Sigmoid colon (tissue), 7 donors: Measurements from ENCODE around the gene CKAP4. TPM values are rescaled to one million over a fixed set of nuclear protein-coding genes. Genes with fewer than 3 reads are reported as not detected.

ENCODE experiments used
- DNase-seq: peaks from one replicate; pipeline ENCODE4 v3.0.0-alpha.2; 2019
- H3K27ac ChIP-seq, 4 donors: fragments of 200-600 bp; sonication (generic); one replicate each; pipeline ENCODE4 v1.5.1; 2016 to 2019; ENCODE audit warnings: mild to moderate bottlenecking in 1 of 4
- H3K27me3 ChIP-seq, 3 donors: fragments of 200-600 bp; sonication (generic); one replicate each; pipeline ENCODE4 v1.5.1; 2019; ENCODE audit warnings: mild to moderate bottlenecking in 1 of 3
- H3K36me3 ChIP-seq, 4 donors: fragments of 200-600 bp; sonication (generic); one replicate each; pipeline ENCODE4 v1.5.1; 2016 to 2019
- H3K4me1 ChIP-seq, 4 donors: fragments of 200-600 bp; sonication (generic); one replicate each; pipeline ENCODE4 v1.5.1; 2017 to 2019
- H3K4me3 ChIP-seq, 4 donors: fragments of 200-600 bp; sonication (generic); one replicate each; pipeline ENCODE4 v1.5.1; 2017 to 2019; ENCODE audit warnings: mild to moderate bottlenecking in 2 of 4, moderate library complexity in 1 of 4
- H3K9me3 ChIP-seq, 4 donors: fragments of 200-600 bp in 3 of 4; sonication (generic) in 3 of 4; one replicate each; pipeline versions ENCODE4 v1.5.1 to v1.6.1; 2013 to 2019
- EP300 ChIP-seq, 4 donors: sonication (generic); formaldehyde crosslinking; IDR thresholded peaks; one replicate each; pipeline ENCODE4 v1.6.1; 2017; ENCODE audit warnings: antibody characterized with exemption in 4 of 4
- POLR2A ChIP-seq, 2 donors: fragments of 450-650 bp; IDR thresholded peaks; one replicate each; pipeline ENCODE4 v1.6.1; 2016; ENCODE audit warnings: antibody characterized with exemption in 2 of 2, mild to moderate bottlenecking in 2 of 2, moderate library complexity in 2 of 2
- POLR2AphosphoS5 ChIP-seq, 4 donors: sonication (generic); formaldehyde crosslinking; IDR thresholded peaks; one replicate each; pipeline ENCODE4 v1.6.1; 2017; ENCODE audit warnings: antibody characterized with exemption in 4 of 4
- WGBS, 2 donors: extraction: QIAGEN DNeasy Blood & Tissue Kit; methylation state at CpG; one replicate each; pipeline ENCODE4 v1.1.7; 2013; 5-methylcytosine and 5-hydroxymethylcytosine counted together
- intact Hi-C: fragments of 100-400 bp; cut with DNase I; formaldehyde crosslinking; loops from one replicate; pipeline ENCODE4 v1.15.1; 2023
- polyA plus RNA-seq, 3 donors: library from polyadenylated mRNA; stranded (reverse); fragments of 200-250 nt; gene quantifications; one replicate each; pipeline ENCODE4 v1.2.3, GENCODE V29; 2013
- total RNA-seq, 4 donors: library from RNA; depleted of rRNA; stranded (reverse); fragments of >200 nt; gene quantifications; one replicate each; pipeline ENCODE4 v1.1.0, GENCODE V29; 2016
- TF ChIP-seq, protein P1 (sequence below), 4 experiments: fragments of 450-650 bp in 3 of 4; fragments of 200-600 bp in 1 of 4; IDR thresholded peaks; one replicate each; pipeline ENCODE4 v1.5.1; 2016 to 2019; ENCODE audit warnings: antibody characterized with exemption in 4 of 4, mild to moderate bottlenecking in 3 of 4, moderate library complexity in 2 of 4
- donor health status: healthy with polysubstance abuse.
- donor health status: Bipolar disorder and iron deficiency.
- donor health status: healthy.

The CKAP4 gene
- total and polyA plus RNA-seq, 7 donors: 9.2 to 49.1 (median 23.5) TPM

DNA sequence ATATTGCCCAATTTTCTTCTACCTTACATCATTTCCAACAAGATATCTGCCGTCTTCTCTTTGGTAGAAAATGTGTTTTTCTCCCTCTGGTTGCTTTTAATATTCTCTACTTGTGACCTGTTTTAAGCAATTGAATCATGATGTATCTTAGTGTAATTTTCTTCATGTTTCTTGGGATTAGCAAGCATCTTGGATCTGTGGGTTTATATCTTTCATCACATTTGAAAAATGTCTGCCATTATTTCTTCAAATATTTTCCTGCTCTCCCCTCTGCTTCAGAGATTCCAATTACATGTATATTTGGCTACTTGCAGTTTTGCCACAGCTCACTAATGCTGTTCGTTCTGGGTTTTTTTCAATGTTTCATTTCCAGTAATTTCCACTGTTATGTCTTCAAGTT lies 30.1 kb downstream of the CKAP4 start:
- Histone ChIP-seq H3K4me3 (no peak overlapping the region), H3K27me3 (no peaks in the 10 kb centered on the region), H3K27ac (no peak overlapping the region), H3K4me1 (no peaks in the 10 kb centered on the region), H3K9me3 (peaks cover 0 to 12% (median 3%) of the 10 kb centered on the region in 4 donors), H3K36me3 (no peaks in the 10 kb centered on the region)
- 95 to 98% methylated on average over 2 of the region's 2 CpGs for WGBS, 2 donors
- intact Hi-C loops: no loop called here
- no peak for TF ChIP-seq EP300 (IDR thresholded peaks at IDR 0.05)
- TF ChIP-seq, protein P1, sequence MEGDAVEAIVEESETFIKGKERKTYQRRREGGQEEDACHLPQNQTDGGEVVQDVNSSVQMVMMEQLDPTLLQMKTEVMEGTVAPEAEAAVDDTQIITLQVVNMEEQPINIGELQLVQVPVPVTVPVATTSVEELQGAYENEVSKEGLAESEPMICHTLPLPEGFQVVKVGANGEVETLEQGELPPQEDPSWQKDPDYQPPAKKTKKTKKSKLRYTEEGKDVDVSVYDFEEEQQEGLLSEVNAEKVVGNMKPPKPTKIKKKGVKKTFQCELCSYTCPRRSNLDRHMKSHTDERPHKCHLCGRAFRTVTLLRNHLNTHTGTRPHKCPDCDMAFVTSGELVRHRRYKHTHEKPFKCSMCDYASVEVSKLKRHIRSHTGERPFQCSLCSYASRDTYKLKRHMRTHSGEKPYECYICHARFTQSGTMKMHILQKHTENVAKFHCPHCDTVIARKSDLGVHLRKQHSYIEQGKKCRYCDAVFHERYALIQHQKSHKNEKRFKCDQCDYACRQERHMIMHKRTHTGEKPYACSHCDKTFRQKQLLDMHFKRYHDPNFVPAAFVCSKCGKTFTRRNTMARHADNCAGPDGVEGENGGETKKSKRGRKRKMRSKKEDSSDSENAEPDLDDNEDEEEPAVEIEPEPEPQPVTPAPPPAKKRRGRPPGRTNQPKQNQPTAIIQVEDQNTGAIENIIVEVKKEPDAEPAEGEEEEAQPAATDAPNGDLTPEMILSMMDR (IDR thresholded peaks at IDR 0.05): no peak
- TF ChIP-seq POLR2A (IDR thresholded peaks at IDR 0.05): no peak
- no peak for TF ChIP-seq POLR2AphosphoS5 (IDR thresholded peaks at IDR 0.05)
- DNase-seq: no peak

- Histone ChIP-seq H3K4me3 (no peak overlapping the region), H3K27ac (no peak overlapping the region), H3K4me1 (no peaks in the 10 kb centered on the region), H3K27me3 (peaks cover 0 to 8% (median 0%) of the 10 kb centered on the region in 3 donors), H3K36me3 (no peaks in the 10 kb centered on the region), H3K9me3 (peaks cover 0 to 12% (median 3%) of the 10 kb centered on the region in 4 donors)
- no peak for DNase-seq
- no peak for TF ChIP-seq EP300 (IDR thresholded peaks at IDR 0.05)
- intact Hi-C loops: no loop called here
- WGBS, 2 donors: 72% methylated on average over 4 of the region's 4 CpGs
Measured at GRCh38 chr12:106214571-106214970, 33.2 kb downstream of the CKAP4 start.

- Histone ChIP-seq H3K27me3 (peaks cover 0 to 8% (median 0%) of the 10 kb centered on the region in 3 donors), H3K36me3 (no peaks in the 10 kb centered on the region), H3K4me3 (no peak overlapping the region), H3K4me1 (no peaks in the 10 kb centered on the region), H3K9me3 (peaks cover 0 to 12% (median 3%) of the 10 kb centered on the region in 4 donors), H3K27ac (no peak overlapping the region)
- WGBS, 2 donors: 75 to 76% methylated on average over 6 of the region's 6 CpGs
- intact Hi-C loops: no loop called here
- DNase-seq: no peak
- TF ChIP-seq, protein P1 (IDR thresholded peaks at IDR 0.05): no peak
Measured at GRCh38 chr12:106213662-106214061, 34.2 kb downstream of the CKAP4 start.

DNA sequence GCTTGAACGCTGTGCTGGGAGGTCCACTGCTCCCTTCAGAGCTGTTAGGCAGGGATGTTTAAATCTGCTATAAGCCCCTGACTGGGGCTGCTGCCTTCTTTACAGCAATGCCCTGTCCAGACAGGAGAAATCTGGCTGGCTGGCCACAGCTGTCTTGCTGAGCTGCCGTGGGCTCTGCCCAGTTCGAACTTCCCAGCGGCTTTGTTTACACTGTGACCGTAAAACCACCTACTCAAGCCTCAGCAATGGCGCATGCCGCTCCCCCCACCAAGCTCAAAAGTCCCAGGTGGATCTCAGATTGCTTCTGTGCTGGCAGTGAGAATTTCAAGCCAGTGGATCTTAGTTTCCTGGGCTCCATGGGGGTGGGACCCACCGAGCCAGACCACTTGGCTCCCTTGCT lies 35.8 kb downstream of the CKAP4 start:
- Histone ChIP-seq H3K36me3 (no peaks in the 10 kb centered on the region), H3K4me1 (no peaks in the 10 kb centered on the region), H3K27me3 (peaks cover 0 to 8% (median 0%) of the 10 kb centered on the region in 3 donors), H3K4me3 (no peak overlapping the region), H3K9me3 (no peaks in the 10 kb centered on the region), H3K27ac (no peak overlapping the region)
- DNase-seq: no peak
- TF ChIP-seq, protein P1 (IDR thresholded peaks at IDR 0.05): no peak
- TF ChIP-seq POLR2AphosphoS5 (IDR thresholded peaks at IDR 0.05) (no peak), POLR2A (IDR thresholded peaks at IDR 0.05) (no peak), EP300 (IDR thresholded peaks at IDR 0.05) (no peak)
- intact Hi-C loops: no loop called here
- WGBS, 2 donors: 27 to 56% methylated on average over 8 of the region's 8 CpGs

DNA sequence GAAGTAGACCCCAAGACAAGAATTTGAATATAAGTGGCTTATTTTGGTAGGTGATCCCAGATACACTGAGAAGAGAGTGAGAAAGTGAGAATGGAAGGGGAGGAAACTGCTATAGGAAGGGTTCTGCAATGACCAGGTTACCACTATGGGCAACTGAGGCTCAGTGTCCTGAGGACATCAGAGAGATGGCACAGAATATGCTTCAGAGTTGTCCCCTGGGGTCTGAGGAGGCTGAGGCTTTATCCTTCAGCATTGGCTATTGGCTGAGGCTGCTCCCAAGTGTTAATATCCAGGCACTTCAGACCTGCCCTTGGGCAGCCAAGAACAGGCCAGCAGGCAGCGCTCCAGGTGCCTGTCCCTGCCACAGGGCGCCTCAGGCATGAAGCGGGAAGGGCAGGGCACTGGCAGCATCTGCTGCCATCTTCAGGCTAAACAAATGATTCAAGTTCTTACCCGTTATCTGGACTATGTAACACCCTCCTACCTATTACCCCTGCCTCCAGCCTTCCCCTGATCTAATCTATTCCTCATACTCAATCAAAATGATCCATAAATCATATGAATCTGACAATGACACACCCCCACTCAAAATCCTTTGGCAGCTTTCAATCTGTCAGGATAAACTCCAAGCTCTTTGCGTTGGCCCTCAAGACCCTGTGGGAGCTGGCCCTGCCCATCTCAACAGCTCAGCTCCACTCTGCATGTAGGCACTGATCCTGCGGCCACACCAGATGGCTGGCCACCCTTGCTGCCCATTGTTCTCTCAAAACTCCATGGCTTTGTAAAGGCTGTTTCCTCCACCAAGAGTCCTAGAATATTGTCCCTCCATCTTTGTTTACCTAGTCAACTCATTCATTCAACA lies 42.4 kb downstream of the CKAP4 start:
- Histone ChIP-seq H3K27me3 (no peaks in the 10 kb centered on the region), H3K9me3 (no peaks in the 10 kb centered on the region), H3K4me1 (no peaks in the 10 kb centered on the region), H3K27ac (no peak overlapping the region), H3K4me3 (no peak overlapping the region), H3K36me3 (no peaks in the 10 kb centered on the region)
- intact Hi-C loops: no loop called here
- DNase-seq: no peak
- TF ChIP-seq EP300 (IDR thresholded peaks at IDR 0.05): no peak
- TF ChIP-seq, protein P1 (IDR thresholded peaks at IDR 0.05): no peak
- WGBS, 2 donors: 32 to 34% methylated on average over 6 of the region's 6 CpGs
